Activated naive CD4-positive, alpha-beta T cell treated with anti-CD3 and anti-CD28 coated beads, Interleukin-2, amount 10 ng/mL, durations not matched to agents 7 days and 5 days (primary cell): ENCODE results near the gene TRPV2.
"Not testable (repeated sequence)": the region's sequence is repeated elsewhere in the genome, so short reads cannot be mapped to it uniquely, and the experiment has no call there.

Experiments used
- CTCF ChIA-PET: fragments of 350-600 bp; sonication (Branson Sonifier 250); formaldehyde crosslinking; loops from one replicate; lab custom pipeline; 2021; ENCODE audit warnings: antibody characterized with exemption; lab: Charles Lee
- DNase-seq: peaks from one replicate; pipeline ENCODE4 v3.0.0-alpha.2; 2020
- H3K27ac Mint-ChIP-seq: one replicate; pipeline ENCODE4 v1.8.0; 2021; ENCODE audit warnings: mild to moderate bottlenecking, moderate library complexity, mixed read lengths
- H3K27me3 Mint-ChIP-seq: one replicate; pipeline ENCODE4 v1.8.0; 2021; ENCODE audit warnings: mild to moderate bottlenecking, mixed read lengths
- H3K36me3 Mint-ChIP-seq: one replicate; pipeline ENCODE4 v1.8.0; 2021; ENCODE audit warnings: mixed read lengths
- H3K4me1 Mint-ChIP-seq: one replicate; pipeline ENCODE4 v1.8.0; 2021; ENCODE audit warnings: mixed read lengths
- H3K4me3 Mint-ChIP-seq: one replicate; pipeline ENCODE4 v1.8.0; 2021; ENCODE audit warnings: mild to moderate bottlenecking, moderate library complexity, mixed read lengths
- H3K9me3 Mint-ChIP-seq: one replicate; pipeline ENCODE4 v1.8.0; 2021; ENCODE audit warnings: mixed read lengths

TRPV2 gene

GRCh38 chr17:16435925-16436886 lies 20.8 kb downstream of the TRPV2 start:
- Mint-ChIP-seq H3K4me3 (no peak overlapping the region), H3K36me3 (peaks cover 38% of the 10 kb centered on the region), H3K27me3 (no peaks in the 10 kb centered on the region), H3K9me3 (no peaks in the 10 kb centered on the region), H3K4me1 (peaks cover 29% of the 10 kb centered on the region), H3K27ac (peak overlapping the region; percentile 60)
- CTCF ChIA-PET, result interaction anchor here (1.0 kb wide), 1 partner anchor 8 kb away, joined by 3 read pairs; no protein-coding TSS in a partner anchor
- no peak for DNase-seq

GRCh38 chr17:16437083-16437482 lies 21.7 kb downstream of the TRPV2 start:
- Mint-ChIP-seq H3K27ac (peak overlapping the region; percentile 81), H3K4me1 (peaks cover 37% of the 10 kb centered on the region), H3K27me3 (no peaks in the 10 kb centered on the region), H3K9me3 (no peaks in the 10 kb centered on the region), H3K36me3 (peaks cover 41% of the 10 kb centered on the region), H3K4me3 (no peak overlapping the region)
- CTCF ChIA-PET, result no interaction called here
- no peak for DNase-seq

- H3K4me1 Mint-ChIP-seq, result peaks cover 48% of the 10 kb centered on the region
- peak overlapping the region; percentile 96 for H3K27ac Mint-ChIP-seq
- no peaks in the 10 kb centered on the region for H3K27me3 Mint-ChIP-seq
- H3K4me3 Mint-ChIP-seq, result peak overlapping the region; percentile 98
- H3K9me3 Mint-ChIP-seq, result no peaks in the 10 kb centered on the region
- peaks cover 49% of the 10 kb centered on the region for H3K36me3 Mint-ChIP-seq
- no peak for DNase-seq
- CTCF ChIA-PET, result interaction anchor here (1.0 to 1.6 kb wide), 5 partner anchors 10 to 85 kb away, joined by 3 to 7 read pairs (median 5); partner anchors contain the start of genes CENPV and UBB
Measured at GRCh38 chr17:16438173-16438556, 22.8 kb downstream of the TRPV2 start.

GRCh38 chr17:16438557-16439302 lies 23.4 kb downstream of the TRPV2 start:
- Mint-ChIP-seq H3K4me1 (peaks cover 49% of the 10 kb centered on the region), H3K36me3 (peaks cover 48% of the 10 kb centered on the region), H3K27ac (peak overlapping the region; percentile 96), H3K9me3 (no peaks in the 10 kb centered on the region), H3K27me3 (no peaks in the 10 kb centered on the region), H3K4me3 (peak overlapping the region; percentile 98)
- CTCF ChIA-PET, result interaction anchor here (1.0 to 1.6 kb wide), 5 partner anchors 11 to 85 kb away, joined by 3 to 7 read pairs (median 5); partner anchors contain the start of genes CENPV and UBB
- DNase-seq, result peak; percentile 96

GRCh38 chr17:16439303-16439791 lies 24.0 kb downstream of the TRPV2 start:
- no peak for DNase-seq
- Mint-ChIP-seq H3K4me3 (peak overlapping the region; percentile 98), H3K27ac (peak overlapping the region; percentile 96), H3K27me3 (no peaks in the 10 kb centered on the region), H3K4me1 (peaks cover 52% of the 10 kb centered on the region), H3K9me3 (no peaks in the 10 kb centered on the region), H3K36me3 (peaks cover 51% of the 10 kb centered on the region)
- CTCF ChIA-PET, result interaction anchor here (1.1 to 1.3 kb wide), 2 partner anchors 11 to 86 kb away, joined by 4 to 6 read pairs; partner anchors contain the start of gene CENPV

- H3K27ac Mint-ChIP-seq, result peak overlapping the region; percentile 96
- no peaks in the 10 kb centered on the region for H3K9me3 Mint-ChIP-seq
- CTCF ChIA-PET, result interaction anchor here (0.9 to 3.0 kb wide), 3 partner anchors 12 to 81 kb away, joined by 3 to 15 read pairs (median 6); no protein-coding TSS in a partner anchor
- H3K4me1 Mint-ChIP-seq, result peaks cover 54% of the 10 kb centered on the region
- DNase-seq, result no peak
- no peaks in the 10 kb centered on the region for H3K27me3 Mint-ChIP-seq
- peak overlapping the region; percentile 98 for H3K4me3 Mint-ChIP-seq
- peaks cover 51% of the 10 kb centered on the region for H3K36me3 Mint-ChIP-seq
Measured at GRCh38 chr17:16439811-16440351, 24.5 kb downstream of the TRPV2 start.

GRCh38 chr17:16440354-16440753 lies 25.0 kb downstream of the TRPV2 start:
- peak overlapping the region; percentile 96 for H3K27ac Mint-ChIP-seq
- CTCF ChIA-PET, result interaction anchor here (0.9 to 3.0 kb wide), 3 partner anchors 13 to 81 kb away, joined by 3 to 15 read pairs (median 6); no protein-coding TSS in a partner anchor
- not testable (repeated sequence) for DNase-seq, H3K27me3 Mint-ChIP-seq, H3K9me3 Mint-ChIP-seq
- peaks cover 51% of the 10 kb centered on the region for H3K36me3 Mint-ChIP-seq
- peak overlapping the region; percentile 98 for H3K4me3 Mint-ChIP-seq
- peaks cover 53% of the 10 kb centered on the region for H3K4me1 Mint-ChIP-seq

GRCh38 chr17:16440901-16441629 lies 25.7 kb downstream of the TRPV2 start:
- DNase-seq, result no peak
- Mint-ChIP-seq H3K9me3 (no peaks in the 10 kb centered on the region), H3K27ac (peak overlapping the region; percentile 19), H3K4me1 (peaks cover 51% of the 10 kb centered on the region), H3K4me3 (peak overlapping the region; percentile 98), H3K27me3 (no peaks in the 10 kb centered on the region), H3K36me3 (peaks cover 51% of the 10 kb centered on the region)
- CTCF ChIA-PET, result interaction anchor here (0.9 to 3.0 kb wide), 5 partner anchors 10 to 80 kb away, joined by 3 to 15 read pairs (median 6); no protein-coding TSS in a partner anchor

GRCh38 chr17:16442141-16442540 lies 26.8 kb downstream of the TRPV2 start:
- Mint-ChIP-seq H3K27me3 (no peaks in the 10 kb centered on the region), H3K9me3 (no peaks in the 10 kb centered on the region), H3K27ac (no peak overlapping the region), H3K36me3 (peaks cover 55% of the 10 kb centered on the region), H3K4me1 (peaks cover 50% of the 10 kb centered on the region), H3K4me3 (peak overlapping the region; percentile 6)
- no peak for DNase-seq
- CTCF ChIA-PET, result interaction anchor here (1.0 to 3.0 kb wide), 4 partner anchors 9 to 79 kb away, joined by 3 to 15 read pairs (median 6); no protein-coding TSS in a partner anchor

GRCh38 chr17:16442594-16443510 lies 27.5 kb downstream of the TRPV2 start:
- Mint-ChIP-seq H3K9me3 (no peaks in the 10 kb centered on the region), H3K36me3 (peaks cover 54% of the 10 kb centered on the region), H3K4me1 (peaks cover 51% of the 10 kb centered on the region), H3K27ac (peak overlapping the region; percentile 14), H3K27me3 (no peaks in the 10 kb centered on the region), H3K4me3 (no peak overlapping the region)
- CTCF ChIA-PET, result interaction anchor here (2.0 to 3.0 kb wide), 3 partner anchors 11 to 15 kb away, joined by 4 to 15 read pairs (median 6); no protein-coding TSS in a partner anchor
- DNase-seq, result no peak

- H3K27ac Mint-ChIP-seq, result no peak overlapping the region
- H3K27me3 Mint-ChIP-seq, result no peaks in the 10 kb centered on the region
- H3K4me1 Mint-ChIP-seq, result peaks cover 46% of the 10 kb centered on the region
- CTCF ChIA-PET, result interaction anchor here (2.0 kb wide), 1 partner anchor 15 kb away, joined by 4 read pairs; no protein-coding TSS in a partner anchor
- peaks cover 61% of the 10 kb centered on the region for H3K36me3 Mint-ChIP-seq
- DNase-seq, result no peak
- H3K4me3 Mint-ChIP-seq, result no peak overlapping the region
- no peaks in the 10 kb centered on the region for H3K9me3 Mint-ChIP-seq
Measured at GRCh38 chr17:16443511-16444257, 28.3 kb downstream of the TRPV2 start.
